Gastrocnemius medialis (tissue), 4 donors: ENCODE data around the gene SAMMSON.

ENCODE experiments used
- CTCF ChIP-seq, 5 experiments: fragments of 450-650 bp in 3 of 5; fragments of 200-600 bp in 2 of 5; sonication (generic) in 2 of 5; IDR thresholded peaks in 4 of 5; conservative IDR thresholded peaks in 1 of 5; 1 replicate in 4 of 5; 2 replicates in 1 of 5; pipeline ENCODE4 v1.5.1; 2016 to 2019; ENCODE audit warnings: antibody characterized with exemption in 5 of 5, mild to moderate bottlenecking in 3 of 5, moderate library complexity in 3 of 5
- POLR2A ChIP-seq, 2 donors: fragments of 450-650 bp; IDR thresholded peaks; one replicate each; pipeline ENCODE4 v1.6.1; 2017; ENCODE audit warnings: antibody characterized with exemption in 2 of 2, mild to moderate bottlenecking in 2 of 2, moderate library complexity in 2 of 2

- no peak for TF ChIP-seq CTCF (IDR thresholded peaks at IDR 0.05 in 4 of 5, conservative IDR thresholded peaks at IDR 0.05 in 1 of 5)
- TF ChIP-seq POLR2A (IDR thresholded peaks at IDR 0.05) = no peak
Measured at GRCh38 chr3:70075101-70075500, 75.6 kb downstream of the SAMMSON start.
